PC-9 (cell line): Measurements from ENCODE around the gene BOC. TPM values are rescaled to one million over a fixed set of nuclear protein-coding genes. Genes with fewer than 3 reads are reported as not detected.

Source experiments
- BruUV-seq: library from RNA; stranded (reverse); fragments of 400-500 nt; replicated peaks from 2 replicates; lab custom pipeline; 2021; lab: Mats Ljungman, UMichigan
- CTCF ChIA-PET: fragments of 300-600 bp; sonication (Branson Sonifier 250); formaldehyde crosslinking; loops from one replicate; lab custom pipeline; 2022; ENCODE audit warnings: antibody characterized with exemption; lab: Charles Lee
- POLR2A ChIA-PET: fragments of 300-600 bp; sonication (Branson Sonifier 250); formaldehyde crosslinking; loops from one replicate; lab custom pipeline; 2022; ENCODE audit warnings: antibody characterized with exemption; ENCODE audit not compliant: unreplicated experiment; lab: Charles Lee
- DNase-seq, 2 experiments: peaks; one replicate each; pipeline versions ENCODE4 v3.0.0 to v3.0.0-alpha.2; 2015 to 2022; ENCODE audit warnings: mixed read lengths in 1 of 2
- H2AFZ ChIP-seq: fragments of 200-600 bp; sonication (generic); 2 replicates; pipeline ENCODE4 v1.8.1; 2017; ENCODE audit warnings: antibody characterized with exemption
- H3F3A ChIP-seq: fragments of 200-600 bp; sonication (generic); 2 replicates; pipeline ENCODE4 v1.8.1; 2017; ENCODE audit warnings: antibody characterized with exemption, mild to moderate bottlenecking, low read depth; ENCODE audit not compliant: insufficient read depth
- H3K27ac ChIP-seq: fragments of 200-600 bp; sonication (generic); 2 replicates; pipeline ENCODE4 v1.6.1; 2016; ENCODE audit warnings: mixed run types
- H3K27me3 ChIP-seq: fragments of 200-600 bp; sonication (generic); 2 replicates; pipeline ENCODE4 v1.6.1; 2016; ENCODE audit warnings: low read depth, mixed run types; ENCODE audit not compliant: insufficient read depth
- H3K36me3 ChIP-seq: fragments of 200-600 bp; sonication (generic); 2 replicates; pipeline ENCODE4 v1.6.1; 2016; ENCODE audit warnings: low read depth, mixed run types
- H3K4me1 ChIP-seq: fragments of 200-600 bp; sonication (generic); replicated peaks from 2 replicates; pipeline ENCODE4 v1.6.1; 2016; ENCODE audit warnings: mixed run types; ENCODE audit not compliant: insufficient read depth
- H3K4me2 ChIP-seq: fragments of 200-600 bp; sonication (generic); 2 replicates; pipeline ENCODE4 v1.6.1; 2017; ENCODE audit warnings: mixed run types
- H3K4me3 ChIP-seq: fragments of 200-600 bp; sonication (generic); 2 replicates; pipeline ENCODE4 v1.6.1; 2016; ENCODE audit warnings: mixed run types
- H3K79me2 ChIP-seq: fragments of 200-600 bp; sonication (generic); 2 replicates; pipeline ENCODE4 v1.6.1; 2017; ENCODE audit warnings: low read depth, mixed run types
- H3K9me2 ChIP-seq: fragments of 200-600 bp; sonication (generic); 2 replicates; pipeline ENCODE4 v1.8.1; 2017; ENCODE audit warnings: mild to moderate bottlenecking; ENCODE audit not compliant: insufficient read depth
- H3K9me3 ChIP-seq: fragments of 200-600 bp; sonication (generic); 2 replicates; pipeline ENCODE4 v1.8.1; 2016; ENCODE audit warnings: low read depth; ENCODE audit not compliant: insufficient read depth
- H4K20me1 ChIP-seq: fragments of 200-600 bp; sonication (generic); 2 replicates; pipeline ENCODE4 v1.8.1; 2017; ENCODE audit not compliant: insufficient read depth
- EZH2 ChIP-seq: fragments of 200-600 bp; sonication (generic); IDR thresholded peaks from 2 replicates; pipeline ENCODE4 v1.8.0; 2017; ENCODE audit warnings: antibody characterized with exemption, low read depth
- intact Hi-C: fragments of 100-400 bp; cut with micrococcal nuclease; formaldehyde crosslinking; loops from one replicate; pipeline ENCODE4 v1.10.0; 2022; ENCODE audit not compliant: unreplicated experiment
- total RNA-seq: library from RNA; stranded (reverse); gene quantifications from 2 replicates; pipeline ENCODE4 v1.2.3, GENCODE V29; 2021
- TF ChIP-seq, protein P1 (sequence below): fragments of 200-600 bp; sonication (generic); conservative IDR thresholded peaks from 2 replicates; pipeline ENCODE4 v1.6.1; 2017; ENCODE audit warnings: mixed run types, antibody characterized with exemption, mild to moderate bottlenecking, moderate library complexity

The BOC gene
- total RNA-seq, 1 experiment from 2014 or later = 3.0 TPM

DNA sequence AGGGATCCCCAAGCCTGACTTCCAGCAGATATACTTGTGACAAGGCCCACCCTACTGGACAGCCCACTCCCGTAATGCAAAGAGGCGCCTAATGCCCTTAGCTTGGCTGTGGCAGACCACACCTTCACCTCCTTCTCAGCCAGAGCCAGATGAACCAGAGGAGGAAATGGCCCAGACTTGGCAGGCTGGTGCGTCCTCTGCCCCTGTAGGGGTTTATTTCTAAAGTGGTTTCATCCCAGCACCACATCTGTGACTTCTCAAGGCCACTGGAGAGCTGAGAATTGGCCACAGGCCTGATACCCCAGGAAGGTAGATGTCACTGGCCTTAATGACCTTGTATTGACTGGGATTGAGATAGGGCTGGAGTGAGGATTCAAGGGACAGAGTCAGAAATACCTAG lies 29.5 kb downstream of the BOC start:
- Histone ChIP-seq H3K4me2 (no peak overlapping the region), H3K36me3 (no peaks in the 10 kb centered on the region), H3K4me3 (no peak overlapping the region), H3K27ac (no peak overlapping the region), H4K20me1 (no peaks in the 10 kb centered on the region), H3K79me2 (no peaks in the 10 kb centered on the region), H3K27me3 (0 out of 2 replicates have a peak, but pooled peaks cover 4% of the 10 kb centered on the region), H3K9me3 (no peaks in the 10 kb centered on the region), H3K4me1 (no peaks in the 10 kb centered on the region), H2AFZ (no peak overlapping the region), H3F3A (no peaks in the 10 kb centered on the region), H3K9me2 (no peaks in the 10 kb centered on the region)
- ChIA-PET POLR2A (no interaction called here), CTCF (interaction anchor here (0.6 kb wide), 1 partner anchor 35 kb away, joined by 3 read pairs; no protein-coding TSS in a partner anchor)
- no TSS peak for BruUV-seq
- TF ChIP-seq EZH2 = no peak
- DNase-seq = no peak
- intact Hi-C loops = no loop called here

GRCh38 chr3:113241292-113242095 lies 30.1 kb downstream of the BOC start:
- Histone ChIP-seq H3K79me2 (no peaks in the 10 kb centered on the region), H3F3A (no peaks in the 10 kb centered on the region), H3K4me1 (no peaks in the 10 kb centered on the region), H3K27ac (no peak overlapping the region), H3K27me3 (0 out of 2 replicates have a peak, but pooled peaks cover 4% of the 10 kb centered on the region), H2AFZ (no peak overlapping the region), H3K9me2 (no peaks in the 10 kb centered on the region), H3K4me2 (no peak overlapping the region), H4K20me1 (no peaks in the 10 kb centered on the region), H3K4me3 (no peak overlapping the region), H3K9me3 (no peaks in the 10 kb centered on the region), H3K36me3 (no peaks in the 10 kb centered on the region)
- intact Hi-C loops = no loop called here
- ChIA-PET POLR2A (no interaction called here), CTCF (no interaction called here)
- BruUV-seq = no TSS peak
- no peak for TF ChIP-seq EZH2
- TF ChIP-seq, protein P1, sequence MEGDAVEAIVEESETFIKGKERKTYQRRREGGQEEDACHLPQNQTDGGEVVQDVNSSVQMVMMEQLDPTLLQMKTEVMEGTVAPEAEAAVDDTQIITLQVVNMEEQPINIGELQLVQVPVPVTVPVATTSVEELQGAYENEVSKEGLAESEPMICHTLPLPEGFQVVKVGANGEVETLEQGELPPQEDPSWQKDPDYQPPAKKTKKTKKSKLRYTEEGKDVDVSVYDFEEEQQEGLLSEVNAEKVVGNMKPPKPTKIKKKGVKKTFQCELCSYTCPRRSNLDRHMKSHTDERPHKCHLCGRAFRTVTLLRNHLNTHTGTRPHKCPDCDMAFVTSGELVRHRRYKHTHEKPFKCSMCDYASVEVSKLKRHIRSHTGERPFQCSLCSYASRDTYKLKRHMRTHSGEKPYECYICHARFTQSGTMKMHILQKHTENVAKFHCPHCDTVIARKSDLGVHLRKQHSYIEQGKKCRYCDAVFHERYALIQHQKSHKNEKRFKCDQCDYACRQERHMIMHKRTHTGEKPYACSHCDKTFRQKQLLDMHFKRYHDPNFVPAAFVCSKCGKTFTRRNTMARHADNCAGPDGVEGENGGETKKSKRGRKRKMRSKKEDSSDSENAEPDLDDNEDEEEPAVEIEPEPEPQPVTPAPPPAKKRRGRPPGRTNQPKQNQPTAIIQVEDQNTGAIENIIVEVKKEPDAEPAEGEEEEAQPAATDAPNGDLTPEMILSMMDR = no peak
- DNase-seq = no peak

- Histone ChIP-seq H3K9me2 (no peaks in the 10 kb centered on the region), H3K27ac (no peak overlapping the region), H3K27me3 (0 out of 2 replicates have a peak, but pooled peaks cover 4% of the 10 kb centered on the region), H3K36me3 (no peaks in the 10 kb centered on the region), H3F3A (no peaks in the 10 kb centered on the region), H3K4me2 (no peak overlapping the region), H3K4me3 (no peak overlapping the region), H3K79me2 (no peaks in the 10 kb centered on the region), H2AFZ (no peak overlapping the region), H4K20me1 (no peaks in the 10 kb centered on the region), H3K4me1 (no peaks in the 10 kb centered on the region), H3K9me3 (no peaks in the 10 kb centered on the region)
- ChIA-PET POLR2A (no interaction called here), CTCF (no interaction called here)
- DNase-seq = no peak
- no peak for TF ChIP-seq EZH2
- TF ChIP-seq, protein P1 = no peak
- BruUV-seq = no TSS peak
- intact Hi-C loops = no loop called here
Measured at GRCh38 chr3:113242096-113242581, 30.8 kb downstream of the BOC start.
